Subcutaneous abdominal adipose tissue (tissue), 5 donors: Measurements from ENCODE around the gene STK33.

Source experiments
- H3K27ac ChIP-seq: one replicate; pipeline ENCODE4 v1.7.0; 2013; ENCODE audit warnings: low read depth, mild to moderate bottlenecking, inconsistent platforms, low read length, moderate library complexity
- H3K27me3 ChIP-seq, 5 donors: one replicate each; pipeline ENCODE4 v1.7.0; 2013; ENCODE audit warnings: low read length in 5 of 5, inconsistent platforms in 1 of 5; ENCODE audit not compliant: control insufficient read depth in 5 of 5, insufficient read depth in 4 of 5
- H3K36me3 ChIP-seq, 5 donors: one replicate each; pipeline ENCODE4 v1.7.0; 2013; ENCODE audit warnings: low read length in 5 of 5; ENCODE audit not compliant: control insufficient read depth in 5 of 5, insufficient read depth in 5 of 5
- H3K4me1 ChIP-seq, 5 donors: one replicate each; pipeline ENCODE4 v1.7.0; 2013; ENCODE audit warnings: low read length in 5 of 5, mild to moderate bottlenecking in 3 of 5, moderate library complexity in 1 of 5; ENCODE audit not compliant: control insufficient read depth in 5 of 5, insufficient read depth in 5 of 5
- H3K4me3 ChIP-seq, 5 donors: one replicate each; pipeline ENCODE4 v1.7.0; 2013; ENCODE audit warnings: low read length in 5 of 5, low read depth in 1 of 5
- H3K9ac ChIP-seq, 5 donors: one replicate each; pipeline ENCODE4 v1.7.0; 2013; ENCODE audit warnings: low read length in 5 of 5, mild to moderate bottlenecking in 4 of 5, moderate library complexity in 3 of 5
- H3K9me3 ChIP-seq, 5 donors: one replicate each; pipeline ENCODE4 v1.7.0; 2013; ENCODE audit warnings: low read length in 5 of 5; ENCODE audit not compliant: control insufficient read depth in 5 of 5
- donor health status: healthy.
- donor health status: healthy.
- donor health status: healthy.
- donor health status: healthy.
- donor health status: healthy.

The STK33 gene

GRCh38 chr11:8383227-8383626, 210.8 kb downstream of the STK33 start:
- no peak overlapping the region for H3K4me3 ChIP-seq
- no peak overlapping the region for H3K27ac ChIP-seq
- H3K27me3 ChIP-seq = peaks cover 0 to 4% (median 0%) of the 10 kb centered on the region in 5 donors
- no peak overlapping the region for H3K9ac ChIP-seq
- H3K4me1 ChIP-seq = no peaks in the 10 kb centered on the region
- no peaks in the 10 kb centered on the region for H3K36me3 ChIP-seq
- H3K9me3 ChIP-seq = no peaks in the 10 kb centered on the region

GRCh38 chr11:8382436-8383053, 211.5 kb downstream of the STK33 start:
- Histone ChIP-seq H3K27ac (no peak overlapping the region), H3K4me3 (no peak overlapping the region), H3K9ac (no peak overlapping the region), H3K27me3 (no peaks in the 10 kb centered on the region), H3K36me3 (no peaks in the 10 kb centered on the region), H3K4me1 (no peaks in the 10 kb centered on the region), H3K9me3 (no peaks in the 10 kb centered on the region)

- H3K4me1 ChIP-seq = no peaks in the 10 kb centered on the region
- H3K4me3 ChIP-seq = no peak overlapping the region
- H3K36me3 ChIP-seq = no peaks in the 10 kb centered on the region
- no peaks in the 10 kb centered on the region for H3K9me3 ChIP-seq
- H3K9ac ChIP-seq = no peak overlapping the region
- no peak overlapping the region for H3K27ac ChIP-seq
- H3K27me3 ChIP-seq = peaks cover 0 to 1% (median 0%) of the 10 kb centered on the region in 5 donors
Observed at GRCh38 chr11:8381871-8382396, 212.1 kb downstream of the STK33 start.

GRCh38 chr11:8381343-8381742, 212.7 kb downstream of the STK33 start:
- Histone ChIP-seq H3K9ac (no peak overlapping the region), H3K27ac (no peak overlapping the region), H3K4me1 (no peaks in the 10 kb centered on the region), H3K4me3 (no peak overlapping the region), H3K36me3 (no peaks in the 10 kb centered on the region), H3K9me3 (no peaks in the 10 kb centered on the region), H3K27me3 (peaks cover 0 to 4% (median 0%) of the 10 kb centered on the region in 5 donors)

GRCh38 chr11:8375932-8376331, 218.1 kb downstream of the STK33 start:
- Histone ChIP-seq H3K27me3 (peaks cover 0 to 11% (median under 1%) of the 10 kb centered on the region in 5 donors), H3K4me3 (no peak overlapping the region), H3K4me1 (no peaks in the 10 kb centered on the region), H3K36me3 (no peaks in the 10 kb centered on the region), H3K27ac (no peak overlapping the region), H3K9ac (no peak overlapping the region), H3K9me3 (peaks cover 0 to 4% (median 3%) of the 10 kb centered on the region in 5 donors)

- no peak overlapping the region for H3K27ac ChIP-seq
- H3K4me1 ChIP-seq = no peaks in the 10 kb centered on the region
- H3K9ac ChIP-seq = no peak overlapping the region
- H3K4me3 ChIP-seq = no peak overlapping the region
- H3K27me3 ChIP-seq = peaks cover 0 to 11% (median 2%) of the 10 kb centered on the region in 5 donors
- peaks cover 0 to 4% (median 3%) of the 10 kb centered on the region in 5 donors for H3K9me3 ChIP-seq
- H3K36me3 ChIP-seq = no peaks in the 10 kb centered on the region
Observed at GRCh38 chr11:8375460-8375859, 218.6 kb downstream of the STK33 start.

- Histone ChIP-seq H3K36me3 (no peaks in the 10 kb centered on the region), H3K27ac (no peak overlapping the region), H3K4me1 (no peaks in the 10 kb centered on the region), H3K4me3 (no peak overlapping the region), H3K9me3 (peaks cover 0 to 4% (median 3%) of the 10 kb centered on the region in 5 donors), H3K9ac (no peak overlapping the region), H3K27me3 (peaks cover 0 to 12% (median 2%) of the 10 kb centered on the region in 5 donors)
Observed at GRCh38 chr11:8374716-8375115, 219.3 kb downstream of the STK33 start.

- H3K9ac ChIP-seq = no peak overlapping the region
- H3K27ac ChIP-seq = no peak overlapping the region
- H3K9me3 ChIP-seq = peaks cover 0 to 4% (median 3%) of the 10 kb centered on the region in 5 donors
- H3K4me3 ChIP-seq = no peak overlapping the region
- H3K36me3 ChIP-seq = no peaks in the 10 kb centered on the region
- H3K27me3 ChIP-seq = peaks cover 0 to 14% (median 4%) of the 10 kb centered on the region in 5 donors
- no peaks in the 10 kb centered on the region for H3K4me1 ChIP-seq
Observed at GRCh38 chr11:8373519-8374432, 220.3 kb downstream of the STK33 start.

- Histone ChIP-seq H3K27me3 (peaks cover 0 to 14% (median 6%) of the 10 kb centered on the region in 5 donors), H3K4me1 (no peaks in the 10 kb centered on the region), H3K36me3 (no peaks in the 10 kb centered on the region)
Observed at GRCh38 chr11:8372641-8373381, 221.2 kb downstream of the STK33 start.

More at GRCh38 chr11:8372641-8373381, 221.2 kb downstream of the STK33 start:
- Histone ChIP-seq H3K27ac (no peak overlapping the region), H3K4me3 (no peak overlapping the region), H3K9me3 (peaks cover 0 to 4% (median 3%) of the 10 kb centered on the region in 5 donors), H3K9ac (no peak overlapping the region)
